Activated CD8-positive, alpha-beta memory T cell treated with anti-CD3 and anti-CD28 coated beads for 36 hours (primary cell): ENCODE results near the gene COBLL1. TPM values are rescaled to one million over a fixed set of nuclear protein-coding genes. Genes with fewer than 3 reads are reported as not detected.
"Not testable (repeated sequence)": the region's sequence is repeated elsewhere in the genome, so short reads cannot be mapped to it uniquely, and the experiment has no call there.

Experiments used
- CTCF ChIA-PET: fragments of 350-600 bp; sonication (Branson Sonifier 250); formaldehyde crosslinking; loops from one replicate; lab custom pipeline; 2021; ENCODE audit warnings: antibody characterized with exemption; lab: Charles Lee
- POLR2A ChIA-PET: fragments of 350-600 bp; sonication (Branson Sonifier 250); formaldehyde crosslinking; loops from one replicate; lab custom pipeline; 2021; ENCODE audit warnings: antibody characterized with exemption; lab: Charles Lee
- total RNA-seq, 2 experiments: library from RNA; stranded (reverse); gene quantifications; one replicate each; pipeline ENCODE4 v1.2.3, GENCODE V29; 2021

COBLL1 gene
- total RNA-seq, 2 experiments from 2014 or later = not detected

DNA sequence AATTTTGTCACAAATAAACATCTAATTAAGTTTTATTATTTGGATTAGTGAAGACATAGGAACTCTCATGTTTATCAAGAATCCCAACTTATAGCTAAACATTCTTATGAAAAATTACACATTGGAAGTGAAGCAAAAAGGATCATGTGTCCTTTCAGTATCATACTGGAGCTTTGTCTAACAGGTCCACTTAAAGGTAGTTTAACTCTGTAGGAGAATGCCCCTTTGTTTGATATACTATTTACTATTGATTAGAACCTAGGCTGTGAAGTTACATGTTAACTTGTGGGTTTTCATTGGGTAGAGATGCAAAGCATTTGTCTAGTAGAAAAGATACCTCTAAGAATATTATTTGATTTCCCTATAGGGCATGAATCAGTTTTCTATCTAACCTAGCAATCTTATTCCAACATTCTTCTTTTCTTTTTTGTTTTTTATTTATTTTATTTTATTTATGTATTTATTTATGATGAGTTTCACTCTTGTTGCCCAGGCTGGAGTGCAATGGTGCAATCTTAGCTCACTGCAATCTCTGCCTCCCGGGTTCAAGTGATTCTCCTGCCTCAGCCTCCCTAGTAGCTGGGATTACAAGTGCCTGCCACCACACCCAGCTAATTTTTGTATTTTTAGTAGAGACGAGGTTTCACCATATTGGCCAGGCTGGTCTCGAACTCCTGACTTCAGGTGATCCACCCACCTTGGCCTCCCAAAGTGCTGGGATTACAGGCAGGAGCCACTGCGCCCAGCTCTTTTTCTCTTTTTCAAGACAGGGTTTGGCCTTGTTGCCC lies 18.5 kb upstream of the COBLL1 start:
- POLR2A ChIA-PET, CTCF ChIA-PET: not testable (repeated sequence)

DNA sequence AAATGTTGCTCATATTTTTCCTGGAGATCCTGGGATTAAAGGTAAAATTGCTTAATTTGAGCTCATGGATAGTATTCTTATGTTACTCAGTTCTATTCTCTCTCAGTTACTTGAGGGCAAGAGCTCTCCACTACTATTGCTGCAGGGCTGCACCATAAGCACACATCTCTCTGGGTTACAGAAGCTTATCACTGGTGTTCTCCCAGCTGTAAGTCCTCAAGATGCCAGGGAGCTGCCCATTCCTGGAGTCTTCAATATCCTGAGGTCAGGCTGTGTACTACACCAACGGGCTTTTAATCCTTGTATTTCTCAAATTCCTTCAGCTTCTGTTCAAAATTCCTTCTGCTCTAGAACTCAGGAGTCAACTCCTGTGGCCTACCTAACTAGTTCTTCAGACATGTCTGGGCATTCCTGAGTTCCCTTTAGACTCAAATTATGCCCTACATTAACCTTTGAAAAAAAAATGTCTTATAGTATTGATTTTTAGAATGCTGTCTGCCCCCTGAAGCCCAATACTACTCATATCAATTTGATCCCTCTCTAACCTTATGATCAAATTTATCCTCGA lies 17.7 kb upstream of the COBLL1 start:
- POLR2A ChIA-PET = no interaction called here
- CTCF ChIA-PET = no interaction called here

DNA sequence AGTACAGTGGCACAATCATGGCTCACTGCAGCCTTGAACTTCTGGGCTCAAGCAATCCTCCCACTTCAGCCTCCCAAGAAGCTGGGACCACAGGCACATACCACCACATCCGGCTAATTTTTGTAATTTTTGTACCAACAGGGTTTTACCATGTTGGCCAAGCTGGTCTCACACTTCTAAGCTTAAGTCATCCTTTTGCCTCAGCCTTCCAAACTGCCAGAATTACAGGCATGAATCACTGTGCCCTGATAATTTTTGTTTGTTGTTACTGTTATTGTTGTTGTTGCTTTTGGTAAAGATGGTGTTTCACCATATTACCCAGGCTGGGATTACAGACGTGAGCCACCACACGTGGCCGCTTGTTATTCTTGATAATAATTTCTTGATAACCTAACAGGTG lies 10.5 kb upstream of the COBLL1 start:
- ChIA-PET CTCF (no interaction called here), POLR2A (no interaction called here)

DNA sequence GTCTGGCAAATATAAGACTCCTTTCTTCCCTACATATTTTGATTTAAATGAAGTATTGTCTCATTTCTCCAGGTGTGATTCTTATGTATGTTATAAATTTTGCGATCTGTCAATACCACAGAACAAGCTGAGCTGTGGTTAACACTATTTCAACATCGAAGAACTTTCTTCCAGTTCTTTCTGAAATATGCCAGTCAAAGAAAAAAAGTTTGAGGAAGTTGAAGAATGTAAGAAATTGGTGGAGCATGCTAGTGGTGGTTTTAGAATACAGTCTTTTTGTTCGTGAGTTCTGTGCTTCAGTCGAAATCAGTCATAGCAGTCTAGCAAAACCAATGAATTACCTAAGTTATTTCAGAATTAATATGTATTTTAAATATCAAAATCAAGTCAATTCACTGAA lies 8.6 kb upstream of the COBLL1 start:
- CTCF ChIA-PET = no interaction called here

DNA sequence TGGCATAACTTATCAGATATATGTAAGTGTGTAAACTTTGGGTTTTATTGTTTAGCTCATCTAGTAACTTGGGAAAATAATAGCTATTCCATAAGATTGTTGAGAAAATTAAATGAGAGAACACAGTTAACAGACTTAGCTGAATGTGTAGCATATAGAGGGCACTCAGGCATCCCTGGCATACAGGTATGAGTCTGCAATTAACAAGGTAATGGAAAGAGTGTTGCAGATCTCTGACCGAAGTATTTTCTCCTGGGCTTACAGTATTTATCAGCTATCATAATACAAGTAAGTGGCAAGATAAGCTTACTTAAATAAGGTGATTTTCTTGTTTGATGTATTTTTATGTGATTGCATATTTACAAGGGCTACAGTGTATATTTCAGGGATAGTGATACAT lies 7.9 kb upstream of the COBLL1 start:
- POLR2A ChIA-PET = no interaction called here
- CTCF ChIA-PET = no interaction called here

More for the DNA sequence above, 8.6 kb upstream of the COBLL1 start:
- POLR2A ChIA-PET = no interaction called here

DNA sequence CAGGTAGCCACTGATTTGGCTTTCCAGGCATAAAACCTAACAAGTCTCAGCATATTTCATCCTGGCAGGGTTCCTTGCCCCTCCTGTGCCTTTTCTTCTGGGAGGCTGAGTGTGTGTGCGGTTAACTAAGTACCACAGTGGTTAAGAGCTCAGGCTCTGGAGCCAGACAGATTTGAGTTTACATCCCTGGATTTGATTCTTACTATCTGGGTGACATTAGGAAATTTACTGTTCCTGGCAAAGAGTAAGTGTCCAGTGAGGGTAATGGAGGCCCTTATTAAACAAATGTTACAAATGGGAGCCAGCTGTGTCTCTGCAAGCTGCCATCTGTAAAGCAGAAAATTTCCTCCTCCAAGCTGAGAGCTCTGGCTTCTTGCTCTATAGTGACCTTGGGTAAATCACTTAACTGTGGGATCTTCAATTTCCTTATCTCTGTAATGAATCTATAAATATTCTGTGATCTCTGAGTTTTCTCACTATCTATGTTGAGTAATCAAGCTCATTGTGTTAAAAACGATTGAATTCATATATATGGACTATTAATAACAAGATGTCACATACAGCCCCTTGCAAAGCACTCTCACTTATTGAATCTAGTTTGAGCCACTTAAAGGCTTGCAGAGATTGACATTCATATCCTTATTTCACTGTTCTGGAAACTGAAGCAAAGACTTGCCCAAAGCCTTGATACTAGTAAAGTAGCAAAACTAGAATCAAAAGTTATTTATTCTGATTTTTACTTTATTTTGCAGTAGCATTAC lies 6.5 kb upstream of the COBLL1 start:
- CTCF ChIA-PET = no interaction called here

DNA sequence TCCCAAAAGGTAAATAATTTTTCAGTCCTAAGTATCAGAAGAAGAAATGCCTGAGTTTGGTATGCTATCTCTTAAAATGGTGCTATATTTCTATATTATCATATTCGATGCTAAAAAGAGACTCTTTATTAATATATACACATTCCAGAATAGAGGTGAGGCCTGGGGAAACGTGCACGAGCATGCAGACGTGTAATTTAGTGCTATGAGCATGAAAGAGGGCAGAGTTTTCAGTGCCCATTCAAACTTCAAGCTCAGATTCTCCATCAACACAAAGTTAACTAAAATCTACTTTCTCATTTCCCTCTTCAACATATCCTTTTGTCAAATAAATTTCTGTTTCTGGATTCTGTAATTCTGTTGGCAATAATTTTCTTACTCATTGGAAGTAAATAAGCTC lies 5.7 kb upstream of the COBLL1 start:
- POLR2A ChIA-PET = no interaction called here
- CTCF ChIA-PET = no interaction called here

More for the DNA sequence above, 6.5 kb upstream of the COBLL1 start:
- POLR2A ChIA-PET = no interaction called here

DNA sequence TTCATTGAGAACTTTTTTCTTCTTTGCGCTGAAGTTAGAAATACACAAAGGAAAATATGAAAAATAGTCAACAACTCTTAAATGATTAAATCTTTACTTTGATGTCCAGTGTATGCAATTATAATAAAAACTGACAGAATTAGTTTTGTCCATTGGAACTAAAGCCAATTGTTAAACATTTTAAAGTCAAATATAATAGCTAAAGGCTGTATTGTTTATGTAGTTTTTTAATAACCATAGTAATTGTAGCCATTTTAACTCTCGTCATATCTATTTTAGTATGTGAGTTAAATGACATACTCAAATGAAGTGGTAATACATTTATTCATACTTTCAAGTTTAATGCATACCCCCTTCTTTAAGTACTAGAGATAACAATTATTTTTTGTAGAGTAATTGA lies 4.7 kb upstream of the COBLL1 start:
- CTCF ChIA-PET = no interaction called here

DNA sequence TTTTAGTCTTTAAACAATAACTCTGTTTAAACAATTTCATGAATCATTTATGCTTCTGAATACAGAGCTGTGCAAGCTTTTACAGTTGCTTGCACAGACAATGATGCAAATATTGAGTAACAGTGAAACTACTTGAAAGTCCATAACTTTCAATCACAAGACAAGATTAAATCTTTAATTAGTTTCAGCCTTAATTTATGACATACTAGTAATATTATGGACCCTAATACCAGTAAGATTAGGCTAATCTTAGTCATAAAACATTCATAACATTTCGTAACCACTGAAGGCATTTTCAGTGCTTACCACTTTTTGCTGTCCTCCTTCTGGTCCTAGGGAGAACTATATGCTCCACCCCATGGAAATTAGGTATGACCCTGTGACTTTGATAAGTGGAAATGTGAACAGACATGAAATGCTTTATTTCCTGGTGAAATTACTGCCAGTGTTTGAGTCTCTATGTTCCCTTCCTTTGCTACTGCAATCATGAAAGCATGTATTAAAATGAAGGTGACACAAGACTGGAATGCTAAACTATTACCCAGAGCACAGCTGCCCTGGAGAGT lies 1.8 kb upstream of the COBLL1 start:
- CTCF ChIA-PET = no interaction called here
- POLR2A ChIA-PET = no interaction called here

More for the DNA sequence above, 4.7 kb upstream of the COBLL1 start:
- POLR2A ChIA-PET = no interaction called here

DNA sequence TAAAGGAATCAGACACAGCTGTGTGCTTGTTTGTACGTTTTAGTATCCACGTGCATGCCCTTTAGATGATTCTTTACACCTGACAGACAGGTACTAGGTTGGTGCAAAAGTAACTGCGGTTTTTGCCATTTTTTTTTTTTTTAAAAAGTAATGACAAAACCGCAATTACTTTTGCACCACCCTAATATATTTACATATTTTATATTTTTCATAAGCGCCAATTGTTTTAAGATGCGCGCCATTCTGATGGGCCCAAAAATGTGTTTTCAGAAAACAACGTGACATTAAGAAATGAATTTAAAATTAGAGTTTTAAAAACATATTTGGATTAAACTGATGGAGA lies 972 bp upstream of the COBLL1 start:
- CTCF ChIA-PET = interaction anchor here (0.5 kb wide), 1 partner anchor 89 kb away, joined by 3 read pairs; no protein-coding TSS in a partner anchor
- POLR2A ChIA-PET = no interaction called here

DNA sequence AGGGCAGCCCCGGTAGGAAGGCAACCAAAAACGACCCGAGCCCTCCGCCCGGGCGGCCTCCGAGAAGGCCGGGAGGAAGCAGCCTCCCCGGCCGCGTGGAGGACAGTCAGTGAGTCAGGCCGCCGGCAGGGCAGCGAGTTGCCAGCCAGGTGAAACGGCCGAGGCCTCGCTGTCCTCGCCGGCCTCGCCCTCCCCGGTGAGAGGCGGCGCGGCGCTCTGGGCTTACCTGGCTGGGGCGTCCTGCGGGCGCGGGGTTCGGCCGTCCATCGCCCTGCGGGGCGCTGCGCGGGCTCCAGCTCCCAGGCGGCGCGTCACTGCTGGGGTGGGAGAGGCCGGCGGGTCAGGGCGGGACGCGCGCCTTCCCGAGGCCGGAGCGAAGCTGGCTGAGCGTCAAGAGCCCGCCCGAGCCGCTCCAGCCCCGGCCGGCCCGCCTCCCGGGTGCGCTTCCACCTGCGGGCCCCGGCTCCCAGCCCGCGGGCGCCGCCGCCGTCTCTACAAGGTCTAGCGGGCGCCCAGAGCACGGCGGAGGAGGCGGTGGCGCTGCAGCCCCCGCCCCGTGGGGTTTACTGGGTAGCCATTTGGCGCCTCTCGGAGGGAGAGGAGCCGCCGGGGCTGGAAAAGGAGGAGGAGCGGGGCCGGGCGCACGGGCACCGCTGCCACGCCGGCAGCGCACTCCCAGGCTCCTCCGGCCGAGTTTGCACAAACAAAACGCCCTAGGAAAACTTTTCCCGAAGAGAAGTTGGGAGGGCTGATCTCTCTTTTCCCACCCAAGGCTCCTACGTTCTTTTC lies 499 bp downstream of the COBLL1 start:
- ChIA-PET POLR2A (no interaction called here), CTCF (no interaction called here)

DNA sequence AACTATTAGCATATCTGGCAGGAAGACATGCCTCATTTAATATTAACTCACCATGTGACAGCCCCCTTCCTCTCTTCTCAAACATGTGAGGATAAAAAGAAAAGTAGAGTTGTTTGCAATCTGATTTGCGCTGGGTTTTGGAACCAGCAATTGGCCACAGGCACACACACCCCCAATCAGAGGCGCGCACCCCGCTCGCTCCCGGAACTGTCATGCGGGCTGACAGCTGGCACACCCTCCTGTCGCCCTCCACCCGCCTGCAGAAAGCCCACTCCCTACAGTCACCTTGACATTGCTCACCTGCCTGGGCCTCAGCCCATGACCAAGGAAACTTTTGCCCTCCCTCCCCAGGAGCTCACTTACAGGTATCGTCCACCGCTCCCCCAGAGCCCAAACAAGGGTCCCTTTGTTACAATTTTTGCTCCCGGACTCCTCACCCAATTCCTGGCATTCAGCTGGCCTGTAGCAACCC lies 1.1 kb downstream of the COBLL1 start:
- ChIA-PET CTCF (no interaction called here), POLR2A (no interaction called here)

DNA sequence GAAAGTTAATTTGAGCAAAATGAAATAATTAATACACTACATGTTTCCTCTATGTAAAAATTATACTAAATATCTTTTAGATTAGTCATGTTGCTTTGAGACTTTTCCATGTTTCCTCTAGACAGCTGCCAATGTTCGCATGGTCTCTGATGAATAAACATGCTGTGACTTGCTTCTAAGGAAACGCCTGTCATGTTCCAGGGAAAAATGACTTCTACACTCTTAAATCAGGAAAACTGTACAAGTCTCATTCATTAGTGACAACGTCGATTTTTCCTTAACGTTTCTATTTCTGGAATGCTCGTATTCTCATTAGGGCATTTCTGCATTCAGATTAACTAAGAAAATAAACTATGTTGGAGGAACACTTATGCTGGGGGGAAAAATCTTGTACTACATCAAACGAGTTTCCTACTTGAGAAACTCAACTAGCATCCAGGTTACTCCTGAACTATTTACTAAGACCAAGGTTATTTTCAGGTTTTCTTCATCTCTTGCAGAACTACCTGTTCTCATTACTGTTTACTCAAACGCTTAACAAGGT lies 1.6 kb downstream of the COBLL1 start:
- POLR2A ChIA-PET = no interaction called here
- CTCF ChIA-PET = no interaction called here

DNA sequence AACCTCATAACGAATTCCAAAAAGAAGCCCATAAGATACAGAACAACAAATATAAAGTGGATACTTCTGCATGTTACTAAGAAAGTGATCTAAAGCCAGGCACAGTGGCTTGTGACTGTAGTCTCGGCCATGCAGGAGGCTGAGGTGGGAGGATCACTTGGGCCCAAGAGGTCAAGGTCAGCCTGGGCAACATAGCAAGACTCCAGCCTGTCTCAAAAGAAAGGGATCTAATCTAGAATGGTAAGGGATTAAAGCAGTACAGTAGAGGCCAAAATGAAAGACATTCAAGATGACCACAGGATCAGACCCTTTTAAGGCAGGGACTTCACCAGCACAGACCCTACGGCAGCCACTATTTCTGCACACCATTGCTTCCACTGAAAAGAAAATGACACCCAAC lies 3.8 kb downstream of the COBLL1 start:
- ChIA-PET CTCF (no interaction called here), POLR2A (no interaction called here)

DNA sequence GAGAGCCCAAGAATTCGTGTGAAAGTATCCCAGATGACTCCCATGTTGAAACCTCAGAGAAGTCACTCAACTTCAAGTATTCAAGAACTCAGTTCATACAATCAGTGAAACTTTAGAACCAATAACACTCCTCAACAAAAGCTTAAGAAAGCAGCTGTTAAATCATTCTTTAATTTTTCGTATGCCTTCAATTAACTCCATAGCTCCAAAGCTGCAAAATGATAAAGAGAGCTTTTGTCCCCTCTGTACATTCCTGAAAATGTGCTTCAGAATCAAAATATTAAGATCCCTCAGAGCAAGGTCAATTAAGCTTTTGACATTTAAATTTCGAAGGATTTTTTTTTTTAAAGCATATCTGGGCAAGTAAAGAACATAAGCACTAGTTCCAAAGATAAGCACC lies 4.7 kb downstream of the COBLL1 start:
- POLR2A ChIA-PET = no interaction called here
- CTCF ChIA-PET = no interaction called here

DNA sequence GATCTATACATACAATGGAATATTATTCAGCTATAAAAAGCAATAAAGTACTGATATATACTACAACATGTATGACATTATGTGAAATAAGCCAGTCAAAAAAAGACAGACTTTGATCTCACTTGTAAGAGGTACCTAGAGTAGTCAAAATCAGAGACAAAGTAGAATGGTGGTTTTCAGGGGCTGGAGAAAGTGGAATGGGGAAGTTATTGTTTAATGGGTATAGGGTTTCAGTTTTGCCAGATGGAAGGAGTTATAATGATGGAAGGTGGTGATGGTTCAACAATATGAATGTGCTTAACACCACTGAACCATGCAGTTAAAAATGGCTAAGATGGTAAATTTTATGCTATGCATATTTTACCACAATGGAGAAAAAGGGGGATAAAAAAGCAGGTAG lies 6.3 kb downstream of the COBLL1 start:
- POLR2A ChIA-PET = no interaction called here
- CTCF ChIA-PET = no interaction called here

DNA sequence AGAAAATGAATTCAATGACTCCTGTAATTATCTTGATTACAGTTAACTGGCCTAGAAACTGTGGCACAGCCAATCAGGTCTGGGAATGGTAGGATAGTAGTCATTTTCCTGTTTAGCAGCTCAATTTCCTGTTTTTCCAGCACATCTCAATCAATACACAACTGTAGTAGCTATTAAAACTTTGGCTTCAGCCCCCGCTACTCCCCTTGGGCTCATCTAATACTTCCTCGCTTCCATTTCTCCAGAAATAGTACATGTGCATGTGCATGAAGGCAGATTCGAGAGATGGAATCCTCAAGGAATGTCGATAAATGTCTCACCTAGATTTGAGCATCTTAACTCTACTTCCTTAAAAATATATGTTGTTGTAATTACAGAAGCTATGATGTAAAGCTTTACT lies 9.7 kb downstream of the COBLL1 start:
- CTCF ChIA-PET = interaction anchor here (1.0 kb wide), 1 partner anchor 49 kb away, joined by 3 read pairs; no protein-coding TSS in a partner anchor
- POLR2A ChIA-PET = no interaction called here

DNA sequence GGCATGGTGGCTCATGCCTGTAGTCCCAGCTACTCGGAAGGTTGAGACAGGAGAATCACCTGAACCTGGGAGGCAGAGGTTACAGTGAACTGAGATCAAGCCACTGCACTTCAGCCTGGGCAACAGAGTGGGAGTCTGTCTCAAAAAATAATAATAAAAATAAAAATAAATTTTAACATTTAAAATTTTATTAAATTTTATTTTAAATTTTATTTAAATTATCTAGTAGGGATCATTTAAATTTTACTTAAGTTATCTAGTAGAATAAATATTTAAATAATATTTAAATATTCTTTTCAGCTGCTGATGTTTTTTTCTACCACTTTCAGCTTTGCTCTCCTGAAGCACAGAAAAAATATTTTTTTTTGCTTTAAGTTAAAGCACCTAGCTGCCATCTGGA lies 10.4 kb downstream of the COBLL1 start:
- CTCF ChIA-PET = no interaction called here
- POLR2A ChIA-PET = no interaction called here
